Lower leg skin (tissue), 3 donors: ENCODE results near the gene RHCE.
"Not testable (repeated sequence)": the region's sequence is repeated elsewhere in the genome, so short reads cannot be mapped to it uniquely, and the experiment has no call there.

Experiments used
- POLR2A ChIP-seq, 2 donors: fragments of 450-650 bp; IDR thresholded peaks; one replicate each; pipeline ENCODE4 v1.6.1; 2016 to 2017; ENCODE audit warnings: antibody characterized with exemption in 2 of 2, mild to moderate bottlenecking in 1 of 2, moderate library complexity in 1 of 2
- TF ChIP-seq, protein P1 (sequence below), 3 donors: fragments of 450-650 bp; IDR thresholded peaks; one replicate each; pipeline ENCODE4 v1.5.1; 2016; ENCODE audit warnings: antibody characterized with exemption in 3 of 3, mild to moderate bottlenecking in 3 of 3, moderate library complexity in 2 of 3

DNA sequence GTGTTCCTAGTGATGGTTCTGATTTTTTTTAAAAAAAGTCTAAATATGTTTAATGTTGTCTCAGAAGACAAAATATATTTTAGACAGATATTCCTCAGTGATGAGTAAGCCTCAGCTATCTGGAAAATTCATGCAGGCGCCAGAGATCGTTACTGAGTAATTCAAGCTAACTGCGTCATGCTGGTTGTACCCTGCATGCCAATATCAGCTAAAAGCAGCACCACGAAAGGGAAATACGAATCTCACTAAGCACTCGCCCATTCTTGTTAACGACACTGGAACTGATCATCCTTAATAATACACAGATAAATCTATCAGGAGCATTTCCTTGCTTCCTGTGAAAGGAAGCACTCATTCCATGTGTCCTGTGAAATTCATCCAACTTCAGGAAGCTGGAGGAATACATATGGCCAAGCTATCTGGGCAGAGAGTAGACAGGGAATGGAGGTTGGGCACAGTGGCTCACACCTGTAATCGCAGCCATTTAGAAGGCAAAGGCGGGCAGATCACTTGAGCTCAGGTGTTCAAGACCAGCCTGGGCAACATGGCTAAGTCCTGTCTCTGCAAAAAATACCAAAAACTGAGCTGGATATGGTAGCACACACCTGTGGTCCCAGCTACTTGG lies 100.2 kb downstream of the RHCE start:
- TF ChIP-seq POLR2A (IDR thresholded peaks at IDR 0.05) = not testable (repeated sequence)
- TF ChIP-seq, protein P1, sequence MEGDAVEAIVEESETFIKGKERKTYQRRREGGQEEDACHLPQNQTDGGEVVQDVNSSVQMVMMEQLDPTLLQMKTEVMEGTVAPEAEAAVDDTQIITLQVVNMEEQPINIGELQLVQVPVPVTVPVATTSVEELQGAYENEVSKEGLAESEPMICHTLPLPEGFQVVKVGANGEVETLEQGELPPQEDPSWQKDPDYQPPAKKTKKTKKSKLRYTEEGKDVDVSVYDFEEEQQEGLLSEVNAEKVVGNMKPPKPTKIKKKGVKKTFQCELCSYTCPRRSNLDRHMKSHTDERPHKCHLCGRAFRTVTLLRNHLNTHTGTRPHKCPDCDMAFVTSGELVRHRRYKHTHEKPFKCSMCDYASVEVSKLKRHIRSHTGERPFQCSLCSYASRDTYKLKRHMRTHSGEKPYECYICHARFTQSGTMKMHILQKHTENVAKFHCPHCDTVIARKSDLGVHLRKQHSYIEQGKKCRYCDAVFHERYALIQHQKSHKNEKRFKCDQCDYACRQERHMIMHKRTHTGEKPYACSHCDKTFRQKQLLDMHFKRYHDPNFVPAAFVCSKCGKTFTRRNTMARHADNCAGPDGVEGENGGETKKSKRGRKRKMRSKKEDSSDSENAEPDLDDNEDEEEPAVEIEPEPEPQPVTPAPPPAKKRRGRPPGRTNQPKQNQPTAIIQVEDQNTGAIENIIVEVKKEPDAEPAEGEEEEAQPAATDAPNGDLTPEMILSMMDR (IDR thresholded peaks at IDR 0.05) = not testable (repeated sequence)
